Measurements from ENCODE around the gene TAPBPL.

GRCh38 chr12:6463858-6464257 lies 12.0 kb downstream of the TAPBPL start:
- TF ChIP-seq CTCF (IDR thresholded peaks at IDR 0.05) (no peak), NRF1 (IDR thresholded peaks at IDR 0.05; ENCODE audit: low read depth, low read length) (no peak), FOXJ3 (CRISPR knock-in tag; IDR thresholded peaks at IDR 0.05) (no peak), NFIC (IDR thresholded peaks at IDR 0.05; ENCODE audit: borderline replicate concordance) (no peak), JUND (IDR thresholded peaks at IDR 0.05) (no peak), ZBTB33 (IDR thresholded peaks at IDR 0.05; ENCODE audit: borderline replicate concordance, low read depth) (no peak), MAX (IDR thresholded peaks at IDR 0.05; ENCODE audit: low read depth) (no peak), GATA2 (CRISPR knock-in tag; IDR thresholded peaks at IDR 0.05) (no peak), RFX5 (IDR thresholded peaks at IDR 0.05; ENCODE audit: low read length) (no peak), POLR2AphosphoS5 (IDR thresholded peaks at IDR 0.05; ENCODE audit: low read depth, low read length) (no peak), RAD21 (IDR thresholded peaks at IDR 0.05; ENCODE audit: low read length) (no peak), PBX3 (IDR thresholded peaks at IDR 0.05) (no peak), CHD2 (IDR thresholded peaks at IDR 0.05; ENCODE audit: low read length, partially characterized antibody) (no peak)

All from SK-N-SH (cell line).